Right lobe of liver (tissue), 4 donors: ENCODE results near the gene GSTP1.

ENCODE experiments used
- CTCF ChIP-seq, 4 donors: fragments of 200-600 bp in 3 of 4; fragments of 450-650 bp in 1 of 4; IDR thresholded peaks; one replicate each; pipeline versions ENCODE4 v1.5.1 to v1.8.0; 2016 to 2022; ENCODE audit warnings: antibody characterized with exemption in 4 of 4, mild to moderate bottlenecking in 2 of 4
- POLR2A ChIP-seq: fragments of 450-650 bp; IDR thresholded peaks from one replicate; pipeline ENCODE4 v1.6.1; 2017; ENCODE audit warnings: antibody characterized with exemption, mild to moderate bottlenecking
- donor health status: DM: no; HTN: no; CAD: no.
- donor health status: DM: no; HTN: no; CAD: no.
- donor health status: DM: no; HTN: yes; CAD: no.

- no peak for TF ChIP-seq CTCF (IDR thresholded peaks at IDR 0.05)
- no peak for TF ChIP-seq POLR2A
Observed at GRCh38 chr11:67542971-67543370, 40.6 kb upstream of the GSTP1 start.
